ENCODE data around the gene AGPAT2.
A peak's percentile ranks its signal among the peaks of the same experiment; 100 is the strongest.

AGPAT2 gene

DNA sequence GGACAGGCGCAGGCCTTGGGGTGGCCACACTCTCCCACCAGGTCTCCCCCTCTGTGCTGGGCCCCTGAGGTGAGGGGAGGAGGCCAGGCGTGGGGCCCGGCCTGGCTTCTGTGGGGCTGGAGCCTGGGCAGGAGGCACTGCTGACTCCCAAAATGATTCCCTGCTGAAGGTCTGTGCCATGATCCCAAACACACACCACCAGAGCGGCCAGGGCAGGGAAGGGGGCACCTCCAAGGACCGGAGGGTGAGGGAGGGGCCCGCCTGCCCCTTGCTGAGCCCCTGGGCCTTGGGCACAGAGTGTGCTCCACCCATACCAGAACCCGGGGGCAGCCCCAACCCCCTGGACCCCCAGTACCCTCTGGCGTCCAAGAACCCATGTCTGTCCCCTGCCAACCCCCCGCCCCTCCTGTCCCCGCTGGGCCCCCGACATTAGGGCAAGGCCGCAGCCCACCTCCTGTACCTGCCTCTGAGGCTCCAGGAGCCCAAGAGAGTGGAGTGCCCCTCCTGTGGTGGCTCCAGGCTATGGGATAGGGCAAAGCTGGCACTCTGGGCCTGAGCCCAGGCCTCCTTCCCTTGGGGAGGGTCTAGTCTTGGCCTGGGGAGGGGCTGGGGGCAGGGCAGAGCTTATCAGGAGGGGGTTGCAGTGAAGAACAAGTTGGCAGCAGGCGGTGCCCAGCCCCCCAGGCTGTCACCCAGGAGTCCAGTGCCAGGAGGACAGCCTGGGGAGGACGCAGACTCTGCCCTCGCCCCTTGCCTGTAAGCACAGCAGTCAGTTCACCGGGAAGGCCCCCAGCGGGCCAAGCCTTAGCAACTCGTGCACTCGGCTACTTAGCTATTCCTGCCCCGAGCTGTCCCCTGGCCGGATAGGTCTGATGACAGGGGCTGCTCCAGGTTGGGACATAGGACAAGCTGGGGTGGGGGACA lies 27.1 kb downstream of the AGPAT2 start:
- peak; percentile 18 for DNase-seq

DNA sequence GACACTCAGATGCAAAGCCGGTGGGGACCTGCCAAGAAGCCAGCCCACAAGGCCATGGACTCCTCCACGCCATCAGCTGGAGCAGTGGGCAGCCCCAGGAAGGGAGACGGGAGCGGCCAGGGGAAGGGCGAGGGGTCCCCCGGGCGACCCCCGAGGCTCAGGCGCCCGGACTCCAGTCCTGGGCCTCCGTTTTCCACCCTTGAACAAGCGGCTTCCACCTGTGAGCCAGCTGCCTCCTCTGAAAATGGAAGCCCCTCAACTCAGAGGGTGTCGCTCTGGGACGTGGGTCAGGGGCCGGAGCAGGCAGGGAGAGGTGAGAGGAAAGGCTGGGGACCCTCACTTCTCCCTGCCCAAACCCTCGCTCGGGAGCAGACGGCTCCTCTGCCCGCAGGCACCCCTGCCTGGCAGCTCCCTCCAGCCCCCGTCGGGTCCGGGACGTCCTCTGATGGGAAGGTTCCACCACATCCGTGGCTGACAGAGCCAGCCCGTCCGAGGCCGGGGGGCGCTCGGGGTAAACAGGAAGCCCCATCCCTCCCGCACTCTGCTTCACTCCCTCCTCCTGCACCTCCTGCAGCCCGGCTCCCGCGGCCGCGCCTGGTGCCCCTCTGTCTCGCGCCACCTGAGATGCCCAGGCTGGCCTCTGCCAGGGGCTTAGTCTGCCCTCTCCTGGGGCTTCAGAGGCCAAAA lies 28.3 kb downstream of the AGPAT2 start:
- DNase-seq = peak; percentile 33

DNA sequence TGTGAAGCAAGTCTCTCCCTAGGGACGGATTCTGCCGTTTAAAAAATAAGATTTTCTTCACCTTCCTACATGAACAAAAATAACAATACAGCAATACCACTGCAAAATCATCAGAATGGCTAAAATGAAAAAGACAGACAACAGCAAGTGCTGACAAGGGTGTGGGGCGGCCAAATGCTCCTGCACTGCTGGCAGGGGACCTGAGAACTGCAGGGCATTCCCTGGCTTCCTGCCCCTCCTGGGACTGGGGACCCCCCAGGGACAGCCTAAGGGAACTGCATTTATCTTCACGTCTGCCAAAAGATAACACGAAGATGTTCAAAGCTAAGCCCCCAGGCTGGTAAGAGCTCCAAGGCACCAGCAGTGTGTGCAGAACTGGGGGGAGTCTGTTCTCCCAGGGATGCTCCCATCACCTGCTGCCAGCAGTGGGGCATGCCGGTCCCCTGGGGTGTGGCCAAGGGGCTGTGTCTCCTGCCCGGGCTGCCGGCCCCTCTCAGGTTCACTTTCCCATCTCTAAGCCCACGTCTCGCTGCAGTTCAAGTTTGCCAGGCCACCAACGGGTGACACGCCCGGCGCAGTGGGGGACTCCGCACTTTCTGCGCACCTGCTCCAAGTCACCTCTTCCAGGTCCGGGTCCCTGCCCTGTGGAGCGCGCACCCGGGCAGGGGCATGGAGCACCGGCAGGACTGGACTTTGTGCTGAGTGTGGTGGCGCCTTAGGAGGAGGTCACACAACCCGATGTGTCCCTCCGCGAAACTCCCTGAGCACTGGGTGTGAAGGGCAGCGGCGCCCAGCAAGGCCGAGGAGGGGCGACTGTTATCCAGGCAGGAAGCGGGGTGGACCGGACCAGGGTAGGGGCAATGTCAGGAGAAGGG lies 29.0 kb downstream of the AGPAT2 start:
- peak; percentile 19 for DNase-seq

DNA sequence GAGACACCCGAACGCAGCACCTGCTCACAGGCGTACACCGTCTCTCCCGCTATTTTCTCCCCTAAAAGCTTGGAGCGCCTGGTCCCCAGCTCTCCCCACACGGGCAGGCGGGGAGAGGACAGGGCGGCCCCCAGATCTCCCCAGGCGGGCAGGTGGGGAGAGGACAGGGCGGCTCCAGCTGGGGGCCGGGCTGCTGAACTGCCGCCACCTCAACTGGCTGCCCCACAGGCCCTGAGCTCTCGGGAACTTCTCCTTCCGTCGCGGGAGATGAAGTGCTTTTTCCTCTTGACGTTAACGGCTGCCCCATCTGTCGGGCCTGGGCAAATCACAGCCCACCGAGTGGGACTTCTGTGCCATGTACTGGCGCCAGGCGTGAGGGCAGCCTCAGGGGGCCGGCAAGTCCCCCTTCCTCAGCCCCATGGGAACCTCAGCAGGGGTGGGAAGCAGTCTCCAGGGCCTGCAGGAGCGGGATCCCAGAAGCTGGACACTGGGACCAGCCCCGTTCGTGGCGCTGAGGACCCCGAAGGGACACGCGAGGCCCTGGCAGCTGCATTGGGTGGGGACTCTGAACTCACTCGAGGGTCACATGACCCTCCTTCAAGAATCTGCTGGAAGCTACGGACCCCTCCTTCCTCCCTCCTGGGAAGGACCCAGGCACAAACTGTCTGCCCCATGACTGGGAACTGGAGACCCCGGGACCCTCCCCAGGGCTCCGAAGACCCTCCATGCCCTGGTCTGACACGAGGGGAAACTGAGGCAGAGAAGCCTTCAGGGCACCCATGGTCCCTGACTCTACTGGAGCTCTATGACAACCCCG lies 30.3 kb downstream of the AGPAT2 start:
- DNase-seq = peak; percentile 36

DNA sequence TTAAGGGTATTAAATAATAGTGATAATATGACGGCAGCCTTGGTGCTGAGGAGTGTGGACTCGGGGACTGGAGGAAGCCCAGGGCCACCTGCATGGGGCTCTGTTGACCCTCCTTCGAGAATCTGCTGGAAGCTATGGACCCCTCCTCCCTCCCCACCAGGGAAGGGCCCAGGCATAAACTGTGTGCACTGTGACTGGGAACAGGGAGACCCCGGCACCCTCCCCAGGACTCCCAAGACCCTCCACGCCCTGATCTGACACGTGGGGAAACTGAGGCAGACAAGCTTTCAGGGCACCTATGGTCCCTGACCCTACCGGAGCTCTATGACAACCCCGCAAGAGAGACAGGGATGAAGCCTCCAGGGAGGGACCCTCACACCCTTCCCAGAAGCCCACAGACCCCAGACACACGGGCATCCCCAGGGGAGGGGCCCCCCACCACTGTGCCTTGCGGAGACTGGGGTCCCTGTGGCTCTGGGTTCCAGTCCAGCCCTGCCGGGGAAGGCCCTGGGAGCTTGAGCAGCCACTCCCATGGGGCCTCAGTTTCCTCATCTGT lies 31.0 kb downstream of the AGPAT2 start:
- peak; percentile 23 for DNase-seq

DNA sequence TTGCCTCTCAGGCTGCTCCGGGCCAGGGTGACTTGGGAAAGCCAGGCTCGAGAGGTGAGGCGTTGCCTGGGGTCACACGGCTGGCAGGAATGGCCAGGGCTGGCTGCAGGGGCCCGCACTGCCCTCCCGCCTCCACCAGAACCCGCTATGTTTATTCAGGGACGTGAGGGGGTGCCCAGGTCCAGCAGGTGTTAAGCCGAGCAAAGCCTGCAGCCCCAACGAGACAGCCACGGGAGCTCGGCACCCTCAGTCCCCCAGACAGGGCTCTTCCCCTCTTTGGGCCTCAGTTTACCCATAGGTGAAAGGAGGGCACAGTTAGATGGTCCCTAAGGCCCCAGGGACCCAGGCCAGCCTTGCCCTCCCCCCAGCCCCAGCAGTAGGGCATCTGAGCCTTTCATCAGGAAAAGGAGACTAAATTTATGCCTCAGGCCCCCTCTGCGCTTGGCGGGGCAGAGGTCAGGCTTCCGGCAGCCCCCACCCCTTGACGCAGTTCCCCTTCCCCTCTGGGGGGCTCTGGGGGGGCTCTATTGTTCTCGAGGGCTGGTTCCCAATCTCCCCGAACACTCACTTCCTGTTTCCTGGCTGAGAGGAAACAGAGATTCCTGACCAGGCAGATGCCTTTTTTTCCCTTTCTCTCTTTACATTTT lies 31.6 kb downstream of the AGPAT2 start:
- peak; percentile 73 for DNase-seq

DNA sequence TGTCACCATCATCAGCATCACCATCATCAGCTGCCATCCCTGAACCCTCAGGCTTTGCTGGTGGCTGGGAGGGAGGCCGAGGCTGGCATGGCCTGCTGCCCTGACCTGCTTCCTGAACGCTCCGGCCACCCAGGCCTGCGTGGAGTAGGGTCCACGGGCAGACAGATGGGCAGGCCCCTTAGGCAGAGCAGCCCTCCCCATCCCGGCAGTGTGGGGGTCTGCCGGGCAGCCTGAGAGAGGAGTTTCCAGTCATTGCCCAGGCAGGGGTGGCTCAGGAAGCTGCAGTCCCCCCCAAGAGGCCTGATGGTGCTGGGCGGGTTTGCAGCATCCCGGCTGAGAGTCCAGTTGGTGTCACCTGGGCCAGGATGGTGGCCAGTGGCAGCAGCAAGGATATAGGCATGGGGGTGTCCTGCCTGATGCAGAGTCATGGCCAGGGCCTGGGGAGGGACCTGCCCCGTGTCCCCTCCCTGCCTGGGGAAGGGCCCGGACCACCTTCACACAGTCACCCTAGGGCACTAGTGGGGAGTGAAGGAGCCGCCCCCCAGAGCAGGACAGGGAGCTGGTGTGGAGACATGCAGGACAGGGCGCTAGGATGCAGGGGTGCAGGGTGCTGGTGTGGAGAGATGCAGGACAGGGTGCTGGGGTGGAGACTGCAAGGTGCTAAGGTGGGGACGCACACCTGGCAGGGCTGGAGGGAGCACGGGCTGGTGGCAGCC lies 32.3 kb downstream of the AGPAT2 start:
- DNase-seq = no peak

DNA sequence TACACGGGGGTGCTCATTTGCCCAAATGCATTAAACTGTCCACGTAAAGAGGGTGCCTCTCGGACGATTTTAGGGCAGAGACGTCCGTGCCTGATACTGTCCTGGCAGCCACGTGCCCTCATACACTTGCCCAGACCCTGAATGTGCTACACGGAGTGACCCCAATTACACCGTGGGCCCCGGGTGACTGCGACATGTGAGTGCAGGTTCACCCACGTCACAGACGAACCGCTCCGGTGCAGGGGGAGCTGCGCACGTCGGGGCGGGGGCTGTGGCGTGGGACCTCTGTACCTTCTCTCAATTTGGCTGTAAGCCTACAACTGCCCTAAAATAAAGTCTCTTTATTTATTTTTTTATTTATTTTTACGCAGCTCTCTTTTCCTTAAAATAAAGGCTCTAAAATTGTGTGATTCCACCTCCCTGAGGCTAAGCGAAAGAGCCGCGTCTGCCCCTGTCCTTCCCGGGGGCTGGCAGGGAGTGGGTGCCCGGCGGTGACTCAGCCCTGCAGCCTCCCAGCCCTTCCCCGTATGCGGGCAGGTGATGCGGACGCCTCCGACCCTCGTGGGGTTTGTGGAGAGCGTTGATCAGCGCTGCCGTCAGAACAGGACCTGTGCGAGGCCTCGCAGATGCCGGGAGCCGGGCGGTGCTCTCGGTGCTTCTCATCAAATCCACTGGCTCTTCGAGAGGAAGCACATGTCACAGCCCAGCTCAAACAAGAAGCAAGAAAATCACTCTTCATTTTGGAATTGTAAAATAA lies 33.8 kb downstream of the AGPAT2 start:
- no peak for DNase-seq

DNA sequence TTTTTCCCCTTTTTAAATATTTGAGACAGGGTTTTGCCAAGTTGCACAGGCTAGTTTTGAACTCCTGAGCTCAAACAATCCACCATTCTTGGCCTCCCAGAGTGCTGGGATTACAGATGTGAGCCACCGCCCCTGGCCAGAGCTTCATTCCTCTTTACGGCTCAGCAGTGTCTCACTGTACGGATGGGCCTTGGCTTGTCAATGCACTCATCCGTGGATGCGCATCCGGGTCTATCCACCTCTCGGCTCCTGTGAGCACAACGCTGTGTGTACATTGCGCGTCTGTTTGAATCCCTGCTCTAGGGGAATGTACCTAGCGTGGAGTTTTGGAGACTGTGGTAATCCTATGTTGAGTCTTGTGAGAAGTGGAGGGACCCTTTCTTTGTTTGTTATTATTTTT lies 35.4 kb downstream of the AGPAT2 start:
- DNase-seq = no peak

DNA sequence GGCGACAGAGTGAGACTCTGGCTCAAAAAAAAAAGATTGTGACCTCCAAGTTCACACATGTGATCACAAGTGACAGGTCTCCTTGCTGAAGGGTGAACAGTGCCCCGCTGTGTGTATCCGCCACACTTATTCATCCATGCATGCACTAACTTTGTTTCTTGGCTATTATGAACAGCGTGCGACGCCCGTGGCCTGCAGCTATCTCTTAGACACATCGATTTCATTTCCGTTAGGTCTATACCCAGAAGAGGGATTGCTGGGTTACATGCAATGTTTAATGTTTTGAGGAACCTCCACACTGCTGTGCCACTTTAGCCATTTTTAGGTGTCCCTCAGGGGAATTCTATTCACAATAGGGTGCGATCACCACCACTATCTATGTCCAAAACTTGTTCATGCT lies 36.6 kb downstream of the AGPAT2 start:
- peak; percentile 16 for DNase-seq

DNA sequence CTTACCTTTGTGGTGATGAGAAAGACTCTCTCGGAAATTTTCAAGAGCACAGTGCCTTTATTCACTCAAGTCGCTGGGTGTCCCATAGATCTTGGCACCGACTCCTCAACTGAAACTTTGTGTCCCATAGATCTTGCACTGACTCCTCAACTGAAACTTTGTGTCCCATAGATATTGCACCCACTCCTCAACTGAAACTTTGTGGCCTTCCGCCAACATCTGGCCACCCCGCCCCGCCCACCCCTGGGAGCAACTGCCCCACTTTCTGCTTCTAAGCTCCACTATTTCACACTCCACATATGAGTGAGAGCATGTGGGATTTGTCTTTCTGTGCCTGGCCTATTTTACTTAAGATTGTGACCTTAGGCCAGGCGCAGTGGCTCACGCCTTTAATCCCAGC lies 37.2 kb downstream of the AGPAT2 start:
- DNase-seq = no peak

DNA sequence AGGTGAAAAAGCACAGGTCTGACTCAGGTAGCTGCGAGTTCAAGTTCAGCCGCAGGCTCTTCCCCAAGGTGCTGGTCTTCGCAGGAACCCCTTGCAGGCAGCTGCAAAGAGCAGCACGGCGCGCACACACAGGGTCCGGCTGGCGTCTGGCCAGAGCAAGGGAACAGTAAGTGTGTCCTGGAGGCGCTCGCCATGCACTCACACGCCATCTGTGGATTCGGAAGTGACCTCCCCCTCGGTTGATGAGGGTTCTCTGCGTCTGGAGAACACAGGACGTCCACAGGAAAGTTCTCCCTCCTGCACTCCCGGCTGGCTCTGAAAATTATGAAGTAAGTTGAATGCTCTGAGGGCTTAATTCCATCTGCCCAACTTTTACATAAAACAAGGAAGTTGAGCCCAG lies 38.5 kb downstream of the AGPAT2 start:
- peak; percentile 58 for DNase-seq

DNA sequence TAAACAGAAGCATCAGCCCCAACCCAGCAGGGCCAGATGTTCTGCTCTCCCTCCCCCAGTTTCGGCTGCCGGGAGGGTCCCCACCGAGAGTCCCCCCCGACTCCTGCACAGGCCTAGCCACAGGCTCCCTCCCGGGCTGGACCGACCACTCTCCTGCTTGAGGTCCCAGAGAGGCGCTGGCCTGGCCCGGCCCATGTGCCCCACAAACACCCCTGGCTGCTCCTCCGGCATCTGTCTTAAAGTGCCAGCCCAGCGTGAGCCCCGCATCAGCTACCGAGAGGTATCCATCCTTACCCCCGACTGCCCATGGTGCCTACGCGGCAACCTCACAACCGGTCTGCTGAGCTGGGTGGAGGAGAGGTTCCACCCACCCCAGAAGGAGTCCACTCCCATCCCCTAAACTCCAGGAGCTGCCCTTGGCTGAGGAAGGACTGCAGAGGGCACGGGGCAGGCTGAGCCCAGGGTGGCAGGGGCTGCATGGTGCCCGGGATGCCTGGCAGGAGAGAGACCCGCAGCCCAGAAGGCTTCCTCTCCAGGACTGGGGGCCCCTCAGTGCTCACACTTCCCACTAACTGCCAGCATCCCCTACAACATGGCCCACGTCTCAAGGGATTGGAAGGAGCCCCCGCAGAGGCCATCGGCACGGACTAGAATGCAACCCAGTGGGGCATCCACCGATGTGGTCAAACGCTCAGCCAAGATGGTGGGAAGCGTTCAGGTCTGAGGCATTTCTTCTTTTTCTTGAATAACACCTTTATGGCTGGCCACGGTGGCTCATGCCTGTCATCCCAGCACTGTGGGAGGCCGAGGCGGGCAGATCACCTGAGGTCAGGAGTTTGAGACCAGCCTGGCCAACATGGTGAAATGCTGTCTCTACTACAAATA lies 40.2 kb downstream of the AGPAT2 start:
- DNase-seq = peak; percentile 21

DNA sequence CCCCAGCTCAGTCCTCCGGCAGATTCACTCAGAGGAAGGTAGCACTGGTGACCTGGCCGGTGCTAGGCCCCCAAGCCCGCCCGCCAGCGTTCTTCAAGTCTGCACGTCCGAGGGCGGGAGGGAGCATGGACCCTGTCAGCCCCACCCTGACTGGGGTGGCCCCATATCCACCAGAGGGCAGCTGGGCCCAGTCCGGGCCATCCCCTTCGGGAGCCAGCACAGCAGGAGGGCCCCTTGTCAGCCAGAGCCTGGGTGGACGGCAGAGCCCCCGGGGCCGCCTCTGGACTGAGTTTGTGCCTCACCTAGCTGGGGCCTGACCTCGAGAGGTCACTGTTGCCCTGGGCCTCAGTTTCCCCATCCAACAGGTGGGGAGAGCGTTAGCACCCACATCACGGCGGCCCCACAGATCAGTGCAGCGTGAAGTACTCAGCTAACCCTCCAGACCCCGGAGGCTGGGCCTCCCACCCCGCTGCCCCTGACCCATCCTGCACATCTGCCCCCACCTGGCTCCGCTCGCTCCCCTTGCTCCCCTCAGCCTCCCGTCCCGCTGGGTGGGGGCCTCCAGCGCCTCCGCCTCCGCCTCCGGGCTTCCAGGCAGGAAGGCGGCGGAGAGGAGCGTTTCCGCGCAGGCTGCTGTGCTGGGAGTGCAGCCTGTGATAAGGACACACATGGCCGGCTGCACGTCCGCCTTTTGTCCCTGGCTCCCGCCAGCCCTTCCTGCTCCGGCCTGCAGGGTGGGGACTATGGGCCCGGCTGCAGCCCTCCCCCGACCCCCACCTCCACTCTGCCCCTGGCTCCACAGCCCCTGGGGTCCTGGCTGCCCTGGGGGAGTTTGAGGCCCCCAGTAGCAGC lies 41.1 kb downstream of the AGPAT2 start:
- DNase-seq = peak; percentile 72

DNA sequence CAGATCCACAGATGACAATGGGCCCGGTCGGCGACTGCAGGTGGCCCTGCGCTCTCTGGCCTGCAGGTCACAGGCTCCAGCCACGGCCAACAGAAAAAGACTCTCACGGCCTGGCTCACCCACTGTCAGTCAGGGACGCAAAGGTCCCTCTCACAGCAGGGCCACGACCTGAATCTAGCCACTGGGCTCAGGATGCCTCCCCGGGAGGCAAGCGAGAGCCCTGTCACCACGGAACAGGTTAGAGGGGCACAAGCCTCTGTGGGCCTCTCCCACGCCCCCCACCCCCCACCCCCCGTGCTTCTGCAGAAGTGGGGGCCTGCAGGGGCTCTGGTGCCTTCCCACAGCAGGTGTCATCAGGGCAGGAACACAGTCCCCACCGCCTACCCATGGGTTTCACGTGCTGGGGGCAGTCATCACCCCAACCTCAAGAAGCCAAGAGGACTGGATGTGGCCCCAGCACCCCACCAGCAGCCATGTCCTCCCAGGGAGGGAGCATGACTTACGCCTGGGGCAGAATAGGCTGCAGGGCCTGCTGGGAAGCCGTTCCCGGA lies 41.8 kb downstream of the AGPAT2 start:
- DNase-seq = no peak

DNA sequence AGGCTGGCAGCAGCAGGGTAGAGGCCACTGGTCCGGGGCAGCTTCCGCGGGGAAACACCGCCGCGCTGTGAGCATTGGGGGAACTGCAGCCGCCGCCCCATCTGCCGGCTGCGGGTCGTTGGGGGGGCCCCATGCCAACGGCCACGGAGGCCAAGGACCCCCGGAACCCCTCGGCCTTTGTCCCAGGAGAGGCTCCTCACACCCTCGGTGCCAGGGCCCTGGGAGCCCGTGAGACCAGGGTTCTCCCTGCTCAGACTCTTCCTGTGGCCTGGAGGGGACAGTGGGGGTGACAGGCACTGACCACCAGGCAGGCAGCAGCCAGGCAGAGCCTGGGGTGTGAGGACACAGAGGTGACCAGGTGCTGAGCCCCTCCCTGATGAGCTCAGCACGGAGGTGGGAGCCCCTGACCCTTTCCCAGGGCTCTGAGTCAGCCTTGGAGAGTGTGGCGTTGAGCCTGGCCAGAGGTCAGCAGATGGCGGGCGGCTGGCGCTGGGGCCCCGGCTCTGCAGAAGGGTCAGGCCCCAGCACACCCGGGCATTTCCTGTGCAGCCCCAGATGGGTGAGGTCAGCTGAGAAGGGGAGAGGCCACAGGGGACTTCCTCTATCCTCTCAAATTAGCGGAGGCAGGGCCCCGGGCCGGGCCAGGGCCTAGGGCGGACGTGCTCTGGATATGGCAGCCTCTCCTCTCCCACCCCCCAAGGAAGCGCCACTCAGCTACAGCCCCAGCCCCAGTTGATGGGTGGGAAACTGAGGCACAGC lies 42.5 kb downstream of the AGPAT2 start:
- DNase-seq = peak; percentile 88

DNA sequence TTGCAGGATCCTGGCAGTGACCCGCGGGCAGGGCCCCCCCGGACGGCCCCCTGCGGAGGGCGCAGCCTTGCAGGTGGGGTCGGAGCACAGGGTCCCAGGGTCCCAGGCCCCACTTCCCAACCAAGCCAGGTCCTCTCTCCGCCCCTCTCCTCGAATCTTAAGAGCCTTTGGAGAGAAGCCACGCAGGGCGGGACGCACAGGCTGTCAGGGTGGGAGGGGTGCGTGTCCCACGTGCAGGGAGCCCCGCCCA lies 43.0 kb downstream of the AGPAT2 start:
- no peak for DNase-seq

Data from femur (tissue), 1 donor.